GM23248 (cell line): ENCODE measurements around the gene HIVEP3.

Experiments used
- EZH2 ChIP-seq: fragments of 200-600 bp; sonication (generic); IDR thresholded peaks from 2 replicates; pipeline ENCODE4 v1.6.1; 2018; ENCODE audit warnings: antibody characterized with exemption, mild to moderate bottlenecking; ENCODE audit not compliant: insufficient read depth, poor library complexity, severe bottlenecking
- EZH2phosphoT487 ChIP-seq: fragments of 200-600 bp; sonication (generic); IDR thresholded peaks from 2 replicates; pipeline ENCODE4 v1.6.1; 2018; ENCODE audit warnings: antibody characterized with exemption, moderate library complexity, mild to moderate bottlenecking, low read depth; ENCODE audit not compliant: insufficient read depth

- TF ChIP-seq EZH2 (no peak), EZH2phosphoT487 (no peak)
Measured at GRCh38 chr1:41622859-41623732, 295.6 kb downstream of the HIVEP3 start.
